WERI-Rb-1 (cell line): ENCODE measurements around the gene ZC3H15.
A peak's percentile ranks its signal among the peaks of the same experiment; 100 is the strongest.

Experiments used
- DNase-seq: peaks from one replicate; pipeline ENCODE4 v3.0.0-alpha.2; 2020
- H3K27ac ChIP-seq: fragments of 250-450 bp; sonication (Bioruptor Pico); 2 replicates; pipeline ENCODE4 v1.5.1; 2020; ENCODE audit warnings: mild to moderate bottlenecking, moderate library complexity
- H3K27me3 ChIP-seq: fragments of 250-450 bp; sonication (Bioruptor Pico); 2 replicates; pipeline ENCODE4 v1.5.1; 2021; ENCODE audit warnings: mild to moderate bottlenecking, low read depth, moderate library complexity; ENCODE audit not compliant: insufficient read depth, severe bottlenecking
- H3K36me3 ChIP-seq: fragments of 250-450 bp; sonication (Bioruptor Pico); 2 replicates; pipeline ENCODE4 v1.5.1; 2020; ENCODE audit warnings: mild to moderate bottlenecking, moderate library complexity
- H3K4me3 ChIP-seq: 2 replicates; pipeline ENCODE4 v1.5.1; 2011; ENCODE audit warnings: low read depth, mild to moderate bottlenecking, control low read depth, low read length
- H3K9me3 ChIP-seq: fragments of 250-450 bp; sonication (Bioruptor Pico); 2 replicates; pipeline ENCODE4 v1.5.1; 2021; ENCODE audit warnings: mild to moderate bottlenecking, moderate library complexity; ENCODE audit not compliant: severe bottlenecking
- CTCF ChIP-seq: IDR thresholded peaks from 2 replicates; pipeline ENCODE4 v1.5.1; 2011; ENCODE audit warnings: low read depth, mild to moderate bottlenecking, control low read depth, inconsistent platforms, low read length

ZC3H15 gene

GRCh38 chr2:186445506-186445905 lies 40.6 kb upstream of the ZC3H15 start:
- Histone ChIP-seq H3K27ac (no peak overlapping the region), H3K36me3 (no peaks in the 10 kb centered on the region), H3K9me3 (no peaks in the 10 kb centered on the region), H3K4me3 (no peak overlapping the region), H3K27me3 (no peaks in the 10 kb centered on the region)
- DNase-seq: no peak
- TF ChIP-seq CTCF: no peak

- Histone ChIP-seq H3K4me3 (no peak overlapping the region), H3K36me3 (no peaks in the 10 kb centered on the region), H3K9me3 (no peaks in the 10 kb centered on the region), H3K27me3 (no peaks in the 10 kb centered on the region), H3K27ac (no peak overlapping the region)
- TF ChIP-seq CTCF: no peak
- no peak for DNase-seq
Observed at GRCh38 chr2:186455613-186456012, 30.4 kb upstream of the ZC3H15 start.

- H3K27ac ChIP-seq: no peak overlapping the region
- no peak for DNase-seq
- H3K36me3 ChIP-seq: no peaks in the 10 kb centered on the region
- H3K9me3 ChIP-seq: no peaks in the 10 kb centered on the region
- H3K27me3 ChIP-seq: no peaks in the 10 kb centered on the region
- TF ChIP-seq CTCF: no peak
- no peak overlapping the region for H3K4me3 ChIP-seq
Observed at GRCh38 chr2:186456941-186457340, 29.1 kb upstream of the ZC3H15 start.

GRCh38 chr2:186457908-186458307 lies 28.2 kb upstream of the ZC3H15 start:
- Histone ChIP-seq H3K4me3 (no peak overlapping the region), H3K36me3 (no peaks in the 10 kb centered on the region), H3K9me3 (no peaks in the 10 kb centered on the region), H3K27ac (no peak overlapping the region), H3K27me3 (no peaks in the 10 kb centered on the region)
- DNase-seq: no peak
- no peak for TF ChIP-seq CTCF

GRCh38 chr2:186459009-186459408 lies 27.1 kb upstream of the ZC3H15 start:
- H3K36me3 ChIP-seq: no peaks in the 10 kb centered on the region
- no peak overlapping the region for H3K27ac ChIP-seq
- TF ChIP-seq CTCF: no peak
- H3K27me3 ChIP-seq: no peaks in the 10 kb centered on the region
- DNase-seq: no peak
- no peak overlapping the region for H3K4me3 ChIP-seq
- H3K9me3 ChIP-seq: no peaks in the 10 kb centered on the region

- no peaks in the 10 kb centered on the region for H3K27me3 ChIP-seq
- H3K4me3 ChIP-seq: no peak overlapping the region
- H3K9me3 ChIP-seq: no peaks in the 10 kb centered on the region
- TF ChIP-seq CTCF: peak; percentile 20; the same call in 1 of the 2 replicates
- no peak for DNase-seq
- H3K36me3 ChIP-seq: no peaks in the 10 kb centered on the region
- H3K27ac ChIP-seq: no peak overlapping the region
Observed at GRCh38 chr2:186460465-186460864, 25.6 kb upstream of the ZC3H15 start.
